Measurements from ENCODE around the gene PLD3. TPM values are rescaled to one million over a fixed set of nuclear protein-coding genes. Genes with fewer than 3 reads are reported as not detected.

The PLD3 gene
- total and polyA plus RNA-seq, 12 donors = 116 to 238 (median 169) TPM

GRCh38 chr19:40415768-40416167 is 67.3 kb downstream of the PLD3 start:
- Histone ChIP-seq H3K9me3 (no peaks in the 10 kb centered on the region), H3K4me1 (peaks cover 16 to 64% (median 45%) of the 10 kb centered on the region in 9 donors), H3K4me3 (no peak overlapping the region), H3K27me3 (no peaks in the 10 kb centered on the region), H3K36me3 (no peaks in the 10 kb centered on the region), H3K27ac (peak overlapping the region in 1 of 10 donors; percentile 96)
- 98 to 100% methylated on average over 2 of the region's 2 CpGs for WGBS, 2 donors
- intact Hi-C loops (cut with DNase I) = loop anchor here in 1 of 10 donors (10.0 kb wide), 1 partner anchor 389 kb away; no protein-coding TSS in a partner anchor
- no peak for ATAC-seq
- no peak for TF ChIP-seq CTCF (IDR thresholded peaks at IDR 0.05)
- no peak for DNase-seq

DNA sequence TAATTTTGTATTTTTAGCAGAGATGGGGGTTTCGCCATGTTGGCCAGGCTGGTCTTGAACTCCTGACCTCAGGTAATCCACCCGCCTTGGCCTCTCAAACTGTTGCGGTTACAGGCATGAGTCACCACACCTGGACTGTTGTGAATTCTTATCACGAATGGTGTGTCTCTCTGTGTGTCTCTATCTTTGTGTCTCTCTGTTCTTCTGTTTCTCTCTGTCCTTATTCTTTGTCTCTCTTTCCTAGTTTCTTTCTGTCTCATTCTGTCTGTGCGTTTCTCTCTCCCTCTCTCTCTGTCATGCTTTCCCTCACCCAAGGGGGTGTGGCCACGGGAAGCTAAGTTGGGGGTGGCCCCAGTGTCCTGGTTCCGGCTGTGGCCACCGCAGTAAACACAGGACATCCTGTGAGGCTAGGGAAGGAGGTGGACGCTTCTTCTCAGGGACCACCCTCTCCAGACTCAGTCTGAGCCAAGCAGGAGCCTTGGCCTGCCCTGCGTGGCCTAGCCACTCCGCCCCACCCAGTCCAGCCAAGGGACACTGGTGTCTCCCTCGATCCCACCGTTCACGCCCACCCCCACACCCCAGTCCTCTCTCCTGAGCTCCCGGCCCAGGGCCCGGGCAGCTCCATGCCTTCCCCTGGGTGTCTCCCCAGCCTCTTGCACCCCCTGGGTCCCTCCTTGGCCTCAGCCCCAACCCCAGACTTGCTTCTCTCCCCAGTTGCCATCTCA is 68.6 kb downstream of the PLD3 start:
- Histone ChIP-seq H3K4me1 (peaks cover 12 to 61% (median 41%) of the 10 kb centered on the region in 9 donors), H3K27ac (peak overlapping the region; percentile 75 to 96 (median 84)), H3K4me3 (peak overlapping the region in 1 of 10 donors; percentile 14), H3K36me3 (peaks cover 0 to 6% (median 0%) of the 10 kb centered on the region in 9 donors), H3K9me3 (no peaks in the 10 kb centered on the region), H3K27me3 (no peaks in the 10 kb centered on the region)
- peak in 7 of 8 donors; percentile 25 to 51 (median 29) for ATAC-seq
- intact Hi-C loops (cut with DNase I) = loop anchor here in 1 of 10 donors (10.0 kb wide), 1 partner anchor 388 kb away; no protein-coding TSS in a partner anchor
- DNase-seq = peak; percentile 60 to 81
- 40 to 43% methylated on average over 16 of the region's 16 CpGs for WGBS, 2 donors
- TF ChIP-seq CTCF (IDR thresholded peaks at IDR 0.05) = no peak

DNA sequence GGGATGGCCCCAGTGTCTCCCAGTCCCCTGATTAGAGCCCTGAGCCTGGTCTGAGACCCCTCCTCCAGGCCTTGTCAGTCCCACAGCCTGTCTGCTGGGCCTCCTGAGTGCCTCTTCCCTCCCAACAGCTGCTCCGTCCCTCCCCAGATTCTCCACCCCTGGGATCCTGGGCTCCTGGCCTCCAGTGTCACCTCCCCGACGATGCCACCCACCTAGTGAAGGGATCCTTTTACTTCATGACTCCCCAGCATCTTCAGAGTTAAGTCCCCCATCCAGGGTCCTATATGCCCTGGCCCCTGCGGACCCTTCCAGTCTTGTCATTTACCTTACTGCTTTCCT is 69.1 kb downstream of the PLD3 start:
- peak overlapping the region; percentile 75 to 96 (median 84) for H3K27ac ChIP-seq
- 59 to 61% methylated on average over 4 of the region's 4 CpGs for WGBS, 2 donors
- no peaks in the 10 kb centered on the region for H3K9me3 ChIP-seq
- peak overlapping the region in 1 of 10 donors; percentile 14 for H3K4me3 ChIP-seq
- peaks cover 0 to 11% (median 3%) of the 10 kb centered on the region in 9 donors for H3K36me3 ChIP-seq
- H3K4me1 ChIP-seq = peaks cover 12 to 61% (median 43%) of the 10 kb centered on the region in 9 donors
- ATAC-seq (no peak), DNase-seq (no peak)
- no peaks in the 10 kb centered on the region for H3K27me3 ChIP-seq
- intact Hi-C loops (cut with DNase I) = loop anchor here in 1 of 10 donors (10.0 kb wide), 1 partner anchor 387 kb away; no protein-coding TSS in a partner anchor
- TF ChIP-seq CTCF (IDR thresholded peaks at IDR 0.05) = no peak

GRCh38 chr19:40418040-40418439 is 69.5 kb downstream of the PLD3 start:
- no peak for TF ChIP-seq CTCF (IDR thresholded peaks at IDR 0.05)
- Histone ChIP-seq H3K4me1 (peaks cover 12 to 64% (median 43%) of the 10 kb centered on the region in 9 donors), H3K27ac (peak overlapping the region; percentile 75 to 96 (median 84))

More at GRCh38 chr19:40418040-40418439, 69.5 kb downstream of the PLD3 start:
- DNase-seq (no peak), ATAC-seq (no peak)
- H3K27me3 ChIP-seq = no peaks in the 10 kb centered on the region
- H3K36me3 ChIP-seq = peaks cover 0 to 16% (median 8%) of the 10 kb centered on the region in 9 donors
- intact Hi-C loops (cut with DNase I) = loop anchor here in 1 of 10 donors (10.0 kb wide), 1 partner anchor 387 kb away; no protein-coding TSS in a partner anchor
- H3K9me3 ChIP-seq = no peaks in the 10 kb centered on the region
- 85 to 87% methylated on average over 3 of the region's 3 CpGs for WGBS, 2 donors
- H3K4me3 ChIP-seq = no peak overlapping the region
